ENCODE measurements around the gene PLS3.

Gene PLS3

DNA sequence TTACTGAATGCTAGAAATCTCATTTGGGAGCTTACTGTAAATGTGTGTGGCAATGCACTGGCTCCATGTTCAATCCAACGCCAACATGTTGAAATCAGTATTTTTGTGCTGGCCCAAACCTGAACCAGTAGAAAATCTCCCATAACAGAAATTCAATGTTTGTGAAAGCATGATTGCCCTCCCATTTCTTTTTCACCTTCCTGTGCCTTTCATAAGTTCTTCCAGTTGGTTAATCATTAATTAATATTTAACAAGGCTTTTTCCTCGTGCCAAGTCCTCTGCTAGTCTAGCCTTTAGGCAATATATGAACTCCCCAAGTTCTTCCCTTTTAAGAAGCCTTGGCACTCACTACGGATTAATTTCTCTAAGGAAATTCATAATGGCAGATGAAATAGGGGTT lies 1.3 kb upstream of the PLS3 start:
- Mint-ChIP-seq H3K4me3 (no peak overlapping the region), H3K4me1 (ENCODE audit: low read depth) (peaks cover 3% of the 10 kb centered on the region), H3K36me3 (no peaks in the 10 kb centered on the region), H3K9me3 (ENCODE audit: low read depth) (no peaks in the 10 kb centered on the region), H3K27ac (no peak overlapping the region), H3K27me3 (peaks cover 3% of the 10 kb centered on the region)

DNA sequence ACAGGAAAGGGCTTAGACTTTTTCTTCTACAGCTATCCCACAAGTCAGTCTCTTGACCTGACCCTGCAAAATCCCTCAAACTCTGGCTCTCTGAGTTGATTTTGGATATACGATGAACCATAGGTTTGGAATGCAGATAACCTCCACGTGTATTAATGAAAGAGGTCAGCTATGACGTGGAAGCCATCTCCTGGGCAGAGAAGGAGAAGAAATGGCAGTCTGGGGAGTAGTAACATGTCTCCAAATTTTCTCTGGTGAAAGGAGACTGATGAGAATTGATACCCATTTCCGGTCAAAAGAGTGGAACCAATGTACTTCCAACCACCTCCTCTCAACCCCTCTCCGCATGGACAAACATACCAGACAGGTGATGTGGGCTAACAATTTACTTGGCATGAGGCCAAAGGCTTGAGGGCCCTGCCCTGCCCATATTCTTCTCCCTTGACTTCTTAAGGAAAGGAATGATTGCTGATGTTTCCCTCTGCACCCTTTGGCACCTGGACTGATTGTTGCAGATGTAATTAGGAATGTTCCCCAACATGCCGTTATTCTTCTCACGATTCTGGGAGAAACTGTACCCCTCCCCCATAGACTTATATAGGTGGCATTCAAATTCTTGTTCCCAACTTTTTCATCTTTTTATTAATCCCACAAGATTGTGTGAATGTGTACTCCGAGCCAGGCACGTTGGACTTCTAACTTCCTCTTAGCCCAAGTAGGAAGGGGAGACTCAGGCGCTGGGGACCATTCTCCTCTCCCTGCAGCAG lies 580 bp upstream of the PLS3 start:
- H3K27ac Mint-ChIP-seq, result no peak overlapping the region
- H3K4me1 Mint-ChIP-seq (ENCODE audit: low read depth), result peaks cover 3% of the 10 kb centered on the region
- H3K36me3 Mint-ChIP-seq, result no peaks in the 10 kb centered on the region
- H3K4me3 Mint-ChIP-seq, result peak overlapping the region; percentile 52
- peaks cover 3% of the 10 kb centered on the region for H3K27me3 Mint-ChIP-seq
- no peaks in the 10 kb centered on the region for H3K9me3 Mint-ChIP-seq (ENCODE audit: low read depth)

DNA sequence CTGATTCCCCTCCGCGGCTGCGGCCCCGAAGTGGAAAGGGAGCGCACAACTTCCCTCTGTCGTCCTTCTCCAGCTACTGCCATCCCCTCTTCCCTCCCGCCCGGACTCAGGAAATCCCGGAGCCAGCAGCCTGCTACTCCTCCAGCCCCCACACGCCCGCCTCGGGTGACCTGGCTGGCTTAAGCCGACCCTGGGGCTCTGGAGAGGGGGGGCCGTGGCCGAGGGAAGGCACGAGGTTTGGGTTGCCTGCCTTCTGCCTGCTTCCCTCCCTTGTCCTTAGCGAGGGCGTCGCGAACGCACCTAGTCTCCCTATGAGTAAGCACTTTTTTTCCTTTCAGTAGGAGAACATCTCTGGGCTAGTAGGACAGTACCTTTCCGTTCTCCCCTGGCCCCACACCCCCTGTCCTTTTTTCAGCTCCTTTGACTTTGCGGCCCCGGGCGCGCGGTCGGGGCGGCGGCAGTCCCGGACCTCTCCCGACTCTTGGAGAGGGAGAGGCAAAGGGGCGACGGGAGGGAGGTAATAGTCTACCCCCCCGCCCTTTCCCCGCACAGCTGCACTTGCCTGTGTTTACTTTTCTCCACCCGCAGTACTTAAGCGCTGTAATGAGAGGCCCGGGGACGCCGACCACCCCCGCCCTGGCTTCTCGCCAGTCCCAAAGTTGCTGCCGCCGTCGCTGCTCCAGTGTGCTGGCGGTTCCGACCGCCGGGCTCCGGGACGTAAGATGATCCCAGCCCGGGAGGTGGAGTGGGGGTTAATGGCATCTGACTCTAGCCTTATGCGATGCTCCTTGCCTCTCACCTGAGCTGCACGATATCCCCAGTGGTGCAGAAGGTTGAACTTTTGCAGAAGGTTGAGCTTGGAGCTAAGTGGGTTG lies 868 bp downstream of the PLS3 start:
- Mint-ChIP-seq H3K4me3 (peak overlapping the region; percentile 67), H3K27me3 (peaks cover 3% of the 10 kb centered on the region), H3K4me1 (ENCODE audit: low read depth) (peaks cover 3% of the 10 kb centered on the region), H3K36me3 (no peaks in the 10 kb centered on the region), H3K9me3 (ENCODE audit: low read depth) (no peaks in the 10 kb centered on the region), H3K27ac (no peak overlapping the region)

- no peaks in the 10 kb centered on the region for H3K9me3 Mint-ChIP-seq (ENCODE audit: low read depth)
- H3K4me3 Mint-ChIP-seq, result peak overlapping the region; percentile 17
- H3K27ac Mint-ChIP-seq, result no peak overlapping the region
- H3K4me1 Mint-ChIP-seq (ENCODE audit: low read depth), result peaks cover 3% of the 10 kb centered on the region
- no peaks in the 10 kb centered on the region for H3K36me3 Mint-ChIP-seq
- H3K27me3 Mint-ChIP-seq, result peaks cover 3% of the 10 kb centered on the region
Observed at GRCh38 chrX:115562480-115562847, 1.5 kb downstream of the PLS3 start.

- Mint-ChIP-seq H3K9me3 (ENCODE audit: low read depth) (no peaks in the 10 kb centered on the region), H3K4me1 (ENCODE audit: low read depth) (peaks cover 3% of the 10 kb centered on the region), H3K4me3 (no peak overlapping the region), H3K36me3 (no peaks in the 10 kb centered on the region), H3K27me3 (peaks cover 3% of the 10 kb centered on the region), H3K27ac (no peak overlapping the region)
Observed at GRCh38 chrX:115563633-115564162, 2.7 kb downstream of the PLS3 start.

- Mint-ChIP-seq H3K27ac (no peak overlapping the region), H3K27me3 (peaks cover 3% of the 10 kb centered on the region), H3K9me3 (ENCODE audit: low read depth) (no peaks in the 10 kb centered on the region), H3K4me3 (no peak overlapping the region), H3K36me3 (no peaks in the 10 kb centered on the region), H3K4me1 (ENCODE audit: low read depth) (peaks cover 3% of the 10 kb centered on the region)
Observed at GRCh38 chrX:115564243-115564642, 3.3 kb downstream of the PLS3 start.

GRCh38 chrX:115565888-115566287 lies 4.9 kb downstream of the PLS3 start:
- Mint-ChIP-seq H3K27ac (no peak overlapping the region), H3K4me3 (no peak overlapping the region), H3K4me1 (ENCODE audit: low read depth) (peaks cover 3% of the 10 kb centered on the region), H3K36me3 (no peaks in the 10 kb centered on the region), H3K27me3 (no peaks in the 10 kb centered on the region), H3K9me3 (ENCODE audit: low read depth) (no peaks in the 10 kb centered on the region)

GRCh38 chrX:115571712-115572111 lies 10.7 kb downstream of the PLS3 start:
- H3K27ac Mint-ChIP-seq, result no peak overlapping the region
- no peaks in the 10 kb centered on the region for H3K36me3 Mint-ChIP-seq
- no peaks in the 10 kb centered on the region for H3K4me1 Mint-ChIP-seq (ENCODE audit: low read depth)
- no peaks in the 10 kb centered on the region for H3K9me3 Mint-ChIP-seq (ENCODE audit: low read depth)
- no peaks in the 10 kb centered on the region for H3K27me3 Mint-ChIP-seq
- H3K4me3 Mint-ChIP-seq, result no peak overlapping the region

DNA sequence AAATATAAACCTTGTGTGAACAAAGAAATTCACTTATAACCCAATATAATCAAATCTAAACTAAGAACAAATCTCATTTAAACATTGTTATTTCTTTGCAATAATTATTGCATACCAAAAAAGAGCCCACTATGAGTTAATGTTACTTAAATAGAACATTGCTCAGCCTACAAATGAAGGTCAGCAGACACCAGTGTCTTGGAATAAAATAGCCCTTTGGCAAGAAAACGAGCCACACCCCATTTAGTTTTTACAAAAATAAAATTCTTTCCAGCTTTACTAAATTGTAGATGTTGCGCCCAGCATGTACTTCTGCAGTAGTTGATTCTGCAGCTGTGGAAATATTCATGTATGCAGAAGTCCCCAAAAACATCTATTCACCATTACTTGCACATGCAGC lies 12.2 kb downstream of the PLS3 start:
- Mint-ChIP-seq H3K27me3 (no peaks in the 10 kb centered on the region), H3K27ac (no peak overlapping the region), H3K36me3 (no peaks in the 10 kb centered on the region), H3K4me1 (ENCODE audit: low read depth) (no peaks in the 10 kb centered on the region), H3K9me3 (ENCODE audit: low read depth) (no peaks in the 10 kb centered on the region), H3K4me3 (no peak overlapping the region)

DNA sequence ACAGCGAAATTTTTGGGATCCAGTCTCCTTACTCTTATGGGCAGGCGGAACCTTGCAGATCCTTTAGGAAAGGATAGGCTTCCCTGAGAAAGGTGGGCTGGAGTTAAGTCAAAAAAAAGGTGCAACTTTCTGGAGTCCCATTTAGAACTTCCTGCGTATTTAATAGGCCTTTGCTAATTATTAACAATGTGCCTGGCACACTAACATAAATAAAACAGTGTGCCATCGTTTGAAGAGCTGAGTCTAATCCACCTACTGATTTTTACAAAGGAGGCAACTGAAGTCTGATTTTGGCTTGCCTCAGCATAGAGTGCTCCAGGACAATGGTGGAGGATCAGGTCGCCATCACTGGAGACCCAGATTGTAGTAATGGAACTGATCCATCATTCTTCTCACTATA lies 15.7 kb downstream of the PLS3 start:
- Mint-ChIP-seq H3K4me1 (ENCODE audit: low read depth) (no peaks in the 10 kb centered on the region), H3K4me3 (no peak overlapping the region), H3K27me3 (no peaks in the 10 kb centered on the region), H3K9me3 (ENCODE audit: low read depth) (no peaks in the 10 kb centered on the region), H3K36me3 (no peaks in the 10 kb centered on the region), H3K27ac (no peak overlapping the region)

DNA sequence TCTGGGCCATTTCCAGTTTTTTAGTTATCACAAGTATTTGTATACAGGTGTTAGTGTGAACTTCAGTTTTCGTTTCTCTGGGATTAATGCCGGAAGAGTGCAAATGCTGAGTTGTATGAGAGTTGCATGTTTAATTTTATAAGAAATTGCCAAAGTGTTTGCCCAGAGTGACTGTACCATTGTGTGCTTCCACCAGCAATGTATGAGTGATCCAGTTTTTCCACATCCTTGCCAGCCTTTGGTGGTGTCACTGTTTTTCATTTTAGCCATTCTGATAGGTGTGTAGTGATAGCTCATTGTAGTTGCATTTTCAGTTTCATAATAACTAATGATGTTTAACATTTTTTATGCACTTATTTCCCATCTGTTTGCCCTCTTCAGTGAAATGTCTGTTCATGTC lies 18.4 kb downstream of the PLS3 start:
- Mint-ChIP-seq H3K4me1 (ENCODE audit: low read depth) (peaks cover under 1% of the 10 kb centered on the region), H3K27me3 (no peaks in the 10 kb centered on the region), H3K27ac (no peak overlapping the region), H3K9me3 (ENCODE audit: low read depth) (no peaks in the 10 kb centered on the region), H3K4me3 (no peak overlapping the region), H3K36me3 (no peaks in the 10 kb centered on the region)

DNA sequence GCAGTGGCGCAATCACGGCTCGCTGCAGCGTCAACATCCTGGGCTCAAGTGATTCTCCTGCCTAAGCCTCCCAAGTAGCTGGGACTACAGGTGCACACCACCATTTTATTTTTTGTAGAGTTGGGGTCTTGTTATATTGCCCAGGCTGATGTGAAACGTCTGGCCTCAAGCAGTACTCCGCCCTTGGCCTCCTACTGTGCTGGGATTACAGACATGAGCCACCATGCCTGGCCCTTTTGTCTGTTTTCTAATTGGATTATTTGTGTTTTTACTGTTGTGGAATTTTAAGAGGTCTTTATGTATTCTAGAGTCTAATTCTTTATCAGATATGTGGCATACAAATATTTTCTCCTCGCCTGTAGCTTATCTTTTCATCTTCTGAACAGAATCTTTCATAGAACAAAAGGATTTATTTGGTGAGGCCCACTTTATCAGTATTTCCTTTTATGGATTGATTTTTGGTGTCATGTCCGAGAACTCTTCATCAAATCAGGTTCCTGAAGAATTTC lies 18.9 kb downstream of the PLS3 start:
- Mint-ChIP-seq H3K27ac (no peak overlapping the region), H3K4me1 (ENCODE audit: low read depth) (peaks cover 2% of the 10 kb centered on the region), H3K36me3 (no peaks in the 10 kb centered on the region), H3K27me3 (no peaks in the 10 kb centered on the region), H3K9me3 (ENCODE audit: low read depth) (no peaks in the 10 kb centered on the region), H3K4me3 (no peak overlapping the region)

- Mint-ChIP-seq H3K4me3 (no peak overlapping the region), H3K27ac (no peak overlapping the region), H3K27me3 (no peaks in the 10 kb centered on the region), H3K36me3 (no peaks in the 10 kb centered on the region), H3K4me1 (ENCODE audit: low read depth) (peaks cover 2% of the 10 kb centered on the region), H3K9me3 (ENCODE audit: low read depth) (no peaks in the 10 kb centered on the region)
Observed at GRCh38 chrX:115581759-115582615, 21.0 kb downstream of the PLS3 start.

DNA sequence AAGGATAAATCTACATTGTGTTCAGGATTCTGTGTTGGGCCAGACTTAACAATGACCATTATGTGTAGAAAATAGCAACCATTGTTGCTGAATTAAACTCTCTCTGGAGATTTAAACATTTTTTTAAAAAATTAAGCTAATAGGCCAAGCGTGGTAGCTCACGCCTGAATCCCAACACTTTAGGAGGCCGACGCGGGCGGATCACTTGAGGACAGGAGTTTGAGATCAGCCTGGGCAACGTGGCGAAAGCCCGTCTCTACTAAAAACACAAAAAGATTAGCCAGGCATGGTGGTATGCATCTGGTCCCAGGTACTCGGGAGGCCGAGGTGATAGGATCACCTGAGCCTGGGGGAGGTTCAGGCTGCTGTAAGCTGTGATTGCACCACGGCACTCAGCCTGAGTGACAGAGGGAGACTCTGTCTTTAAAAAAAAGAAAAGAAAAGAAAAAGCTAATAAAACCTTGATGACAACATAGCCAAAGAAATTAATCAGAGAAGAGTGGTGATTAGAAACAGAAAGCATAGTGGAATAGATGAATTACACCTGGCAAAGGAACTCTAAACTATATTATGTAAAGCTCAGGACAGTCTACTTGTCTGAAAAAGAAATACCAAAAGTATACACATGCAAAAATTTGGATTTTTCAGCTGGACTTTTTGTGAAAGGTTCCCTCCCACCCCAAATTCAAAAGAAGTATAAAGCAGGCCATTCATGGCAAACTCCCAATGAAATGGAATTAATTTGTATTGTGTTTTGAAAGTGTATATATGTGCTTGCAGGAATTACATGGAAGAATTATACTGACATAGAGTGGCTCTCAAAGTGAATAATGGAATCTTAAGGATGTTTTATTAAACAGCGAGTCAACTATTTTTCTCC lies 21.9 kb downstream of the PLS3 start:
- no peaks in the 10 kb centered on the region for H3K9me3 Mint-ChIP-seq (ENCODE audit: low read depth)
- peaks cover 2% of the 10 kb centered on the region for H3K4me1 Mint-ChIP-seq (ENCODE audit: low read depth)
- no peaks in the 10 kb centered on the region for H3K27me3 Mint-ChIP-seq
- H3K4me3 Mint-ChIP-seq, result no peak overlapping the region
- no peak overlapping the region for H3K27ac Mint-ChIP-seq
- H3K36me3 Mint-ChIP-seq, result no peaks in the 10 kb centered on the region
